Kidney epithelial cell (primary cell): ENCODE data around the gene KIF18B. TPM values are rescaled to one million over a fixed set of nuclear protein-coding genes. Genes with fewer than 3 reads are reported as not detected.

Experiments
- DNase-seq: peaks from one replicate; pipeline ENCODE4 v3.0.0-alpha.2; 2010; ENCODE audit warnings: low read depth
- H3K27me3 ChIP-seq: 2 replicates; pipeline ENCODE4 v1.6.0; 2011; ENCODE audit warnings: low read length; ENCODE audit not compliant: control insufficient read depth, insufficient read depth
- H3K36me3 ChIP-seq: 2 replicates; pipeline ENCODE4 v1.5.1; 2011; ENCODE audit warnings: low read length; ENCODE audit not compliant: control insufficient read depth, insufficient read depth
- H3K4me3 ChIP-seq: 2 replicates; pipeline ENCODE4 v1.5.1; 2011; ENCODE audit warnings: low read depth, mild to moderate bottlenecking, control low read depth, low read length
- total RNA-seq: library from RNA; depleted of rRNA; stranded (reverse); fragments of >200 nt; gene quantifications from 2 replicates; pipeline ENCODE4 v1.2.3, GENCODE V29; 2015
- TF ChIP-seq, protein P1 (sequence below): IDR thresholded peaks from 2 replicates; pipeline ENCODE4 v1.5.1; 2011; ENCODE audit warnings: mild to moderate bottlenecking, moderate library complexity, low read length, control low read depth, inconsistent platforms; ENCODE audit not compliant: insufficient read depth, poor library complexity, severe bottlenecking

KIF18B gene
- total RNA-seq, 1 donor from 2014 or later, result 1.4 TPM

DNA sequence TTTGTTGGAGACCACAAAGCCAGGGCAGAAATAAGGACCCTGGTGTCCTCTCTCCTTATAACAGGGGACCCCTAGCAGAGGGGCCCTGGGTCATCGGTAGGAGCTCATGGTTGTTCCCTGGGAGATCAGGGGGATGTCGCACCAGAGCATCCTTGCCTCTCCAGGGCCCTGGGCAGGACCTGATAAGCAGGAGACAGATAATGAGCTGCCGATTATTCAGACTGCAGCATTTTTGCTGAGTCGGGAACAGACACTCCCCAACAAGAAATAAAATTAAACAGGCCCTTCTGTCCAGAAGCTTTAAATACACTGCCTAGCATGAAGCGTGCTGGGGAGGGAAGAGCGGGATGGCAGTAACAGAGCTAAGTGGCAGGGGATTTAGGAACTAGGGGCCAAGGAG, 16.9 kb downstream of the KIF18B start:
- no peak for DNase-seq
- H3K27me3 ChIP-seq, result no peaks in the 10 kb centered on the region
- H3K36me3 ChIP-seq, result peaks cover 3% of the 10 kb centered on the region
- H3K4me3 ChIP-seq, result no peak overlapping the region
- TF ChIP-seq, protein P1, sequence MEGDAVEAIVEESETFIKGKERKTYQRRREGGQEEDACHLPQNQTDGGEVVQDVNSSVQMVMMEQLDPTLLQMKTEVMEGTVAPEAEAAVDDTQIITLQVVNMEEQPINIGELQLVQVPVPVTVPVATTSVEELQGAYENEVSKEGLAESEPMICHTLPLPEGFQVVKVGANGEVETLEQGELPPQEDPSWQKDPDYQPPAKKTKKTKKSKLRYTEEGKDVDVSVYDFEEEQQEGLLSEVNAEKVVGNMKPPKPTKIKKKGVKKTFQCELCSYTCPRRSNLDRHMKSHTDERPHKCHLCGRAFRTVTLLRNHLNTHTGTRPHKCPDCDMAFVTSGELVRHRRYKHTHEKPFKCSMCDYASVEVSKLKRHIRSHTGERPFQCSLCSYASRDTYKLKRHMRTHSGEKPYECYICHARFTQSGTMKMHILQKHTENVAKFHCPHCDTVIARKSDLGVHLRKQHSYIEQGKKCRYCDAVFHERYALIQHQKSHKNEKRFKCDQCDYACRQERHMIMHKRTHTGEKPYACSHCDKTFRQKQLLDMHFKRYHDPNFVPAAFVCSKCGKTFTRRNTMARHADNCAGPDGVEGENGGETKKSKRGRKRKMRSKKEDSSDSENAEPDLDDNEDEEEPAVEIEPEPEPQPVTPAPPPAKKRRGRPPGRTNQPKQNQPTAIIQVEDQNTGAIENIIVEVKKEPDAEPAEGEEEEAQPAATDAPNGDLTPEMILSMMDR, result no peak

DNA sequence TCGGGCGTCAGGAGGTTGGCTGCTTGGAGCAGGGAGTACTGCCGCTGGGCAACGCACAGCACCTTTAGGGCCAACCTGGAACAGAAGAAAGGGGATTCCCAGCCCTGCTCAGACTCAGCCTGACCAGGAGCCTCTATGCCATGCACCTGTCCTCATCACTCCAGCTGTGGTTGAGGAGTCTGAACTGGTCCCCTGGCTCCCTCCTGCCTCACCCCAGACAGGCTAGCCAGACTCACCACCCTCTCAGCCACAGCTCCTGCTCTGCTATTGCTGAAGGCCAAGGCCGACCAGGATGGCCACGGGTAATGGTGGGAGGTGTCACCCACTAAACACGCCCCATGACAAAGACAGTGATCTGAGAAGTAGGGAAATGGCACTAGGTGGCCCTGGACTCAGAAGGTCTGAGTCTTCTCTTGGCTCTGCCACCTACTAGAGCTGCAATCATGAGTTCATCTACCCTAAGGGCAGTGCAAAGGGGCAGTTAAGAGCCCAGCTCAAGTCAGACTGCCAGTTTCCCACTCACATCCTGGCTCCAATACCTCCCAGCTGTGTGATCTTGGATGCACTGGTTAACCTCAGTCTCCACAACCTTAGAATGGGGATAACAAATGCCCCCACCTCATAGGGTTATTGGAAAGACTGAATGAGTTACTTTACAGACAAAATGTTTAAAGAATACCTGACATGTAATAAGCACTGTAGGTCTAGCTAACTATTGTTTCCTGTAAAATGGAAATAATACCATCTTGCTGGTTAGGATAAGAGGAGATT, 18.4 kb downstream of the KIF18B start:
- DNase-seq, result no peak
- Histone ChIP-seq H3K4me3 (no peak overlapping the region), H3K27me3 (no peaks in the 10 kb centered on the region), H3K36me3 (peaks cover 3% of the 10 kb centered on the region)
- TF ChIP-seq, protein P1, result no peak

DNA sequence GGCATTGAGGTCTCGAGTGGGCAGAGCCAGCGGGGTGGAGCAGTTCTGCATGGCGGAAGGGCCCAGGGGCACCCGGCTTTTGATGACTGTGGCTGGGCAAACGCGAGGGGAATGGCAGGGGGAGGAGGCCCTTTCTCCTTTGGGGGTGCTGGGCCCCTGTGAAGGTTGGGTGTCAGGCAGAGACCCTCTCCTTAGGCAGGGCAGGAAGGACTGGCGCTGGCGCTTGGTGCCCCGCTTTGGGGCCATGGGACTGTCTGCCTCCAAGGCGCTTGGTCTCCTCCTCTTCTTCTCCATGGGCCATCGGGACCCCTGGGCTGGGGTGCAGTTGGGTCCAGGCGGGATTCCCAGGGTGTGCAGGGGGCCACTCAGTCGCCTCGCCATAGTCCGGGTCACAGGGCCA, 19.4 kb downstream of the KIF18B start:
- Histone ChIP-seq H3K36me3 (peaks cover 3% of the 10 kb centered on the region), H3K4me3 (no peak overlapping the region), H3K27me3 (no peaks in the 10 kb centered on the region)
- TF ChIP-seq, protein P1, result no peak
- no peak for DNase-seq

DNA sequence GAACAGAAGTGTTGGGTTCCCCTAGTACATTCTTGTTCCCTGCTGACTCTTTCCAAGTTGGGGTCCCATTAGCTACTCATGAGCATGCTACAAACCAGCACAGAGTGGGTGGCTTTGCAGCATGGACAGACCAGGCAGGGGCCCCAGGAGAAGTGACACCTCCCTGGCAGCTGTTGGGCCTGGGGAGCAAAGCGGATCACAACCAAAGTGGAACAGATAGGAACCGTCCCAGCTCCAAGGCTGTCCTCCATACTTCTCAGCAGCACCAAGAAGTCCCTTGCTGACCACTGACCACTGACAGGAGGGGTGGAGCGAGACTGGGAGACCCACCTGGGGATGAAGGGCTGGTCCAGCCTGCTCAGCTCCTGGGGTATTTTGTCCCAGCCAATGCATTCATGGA, 19.9 kb downstream of the KIF18B start:
- Histone ChIP-seq H3K36me3 (peaks cover 3% of the 10 kb centered on the region), H3K4me3 (no peak overlapping the region), H3K27me3 (peaks cover 3% of the 10 kb centered on the region)
- TF ChIP-seq, protein P1, result no peak
- DNase-seq, result no peak

DNA sequence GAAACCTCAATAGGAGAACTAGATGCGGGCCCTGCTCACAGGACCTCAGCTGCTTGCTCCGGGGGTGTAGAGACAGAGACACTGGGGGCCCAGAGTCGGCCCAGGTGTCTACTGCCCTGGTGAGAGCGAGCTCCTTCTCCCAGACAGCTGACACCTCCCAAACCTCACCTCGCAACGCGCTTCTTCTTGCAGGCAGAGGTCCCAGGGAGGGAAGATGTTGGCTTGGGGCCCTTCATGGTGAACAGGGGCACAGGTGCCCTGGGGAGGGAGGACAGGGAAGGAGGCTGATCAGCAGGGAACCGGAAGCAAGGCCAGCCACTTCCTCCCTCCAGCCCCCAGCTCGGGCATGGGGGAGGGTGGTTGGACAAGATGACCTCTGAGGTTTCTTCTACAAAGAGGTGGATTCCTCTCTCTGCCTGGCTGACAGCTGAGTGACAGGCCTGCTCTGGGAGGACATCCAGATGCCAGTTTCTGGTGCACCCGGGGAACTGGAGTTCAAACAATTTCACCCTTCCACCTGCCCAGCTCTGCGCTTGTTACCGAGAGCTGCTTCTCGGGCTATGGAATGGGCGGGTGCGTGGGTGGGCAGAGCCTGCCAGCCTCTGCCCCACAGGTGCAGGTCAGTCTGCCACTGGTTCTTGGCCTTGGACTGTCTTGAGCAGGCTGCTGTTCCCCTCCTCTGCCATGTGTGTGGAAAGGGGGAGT, 20.6 kb downstream of the KIF18B start:
- TF ChIP-seq, protein P1, result no peak
- Histone ChIP-seq H3K4me3 (no peak overlapping the region), H3K27me3 (peaks cover 9% of the 10 kb centered on the region), H3K36me3 (peaks cover 3% of the 10 kb centered on the region)
- no peak for DNase-seq
